ENCODE data around the gene RNASEH1.

RNASEH1 gene

DNA sequence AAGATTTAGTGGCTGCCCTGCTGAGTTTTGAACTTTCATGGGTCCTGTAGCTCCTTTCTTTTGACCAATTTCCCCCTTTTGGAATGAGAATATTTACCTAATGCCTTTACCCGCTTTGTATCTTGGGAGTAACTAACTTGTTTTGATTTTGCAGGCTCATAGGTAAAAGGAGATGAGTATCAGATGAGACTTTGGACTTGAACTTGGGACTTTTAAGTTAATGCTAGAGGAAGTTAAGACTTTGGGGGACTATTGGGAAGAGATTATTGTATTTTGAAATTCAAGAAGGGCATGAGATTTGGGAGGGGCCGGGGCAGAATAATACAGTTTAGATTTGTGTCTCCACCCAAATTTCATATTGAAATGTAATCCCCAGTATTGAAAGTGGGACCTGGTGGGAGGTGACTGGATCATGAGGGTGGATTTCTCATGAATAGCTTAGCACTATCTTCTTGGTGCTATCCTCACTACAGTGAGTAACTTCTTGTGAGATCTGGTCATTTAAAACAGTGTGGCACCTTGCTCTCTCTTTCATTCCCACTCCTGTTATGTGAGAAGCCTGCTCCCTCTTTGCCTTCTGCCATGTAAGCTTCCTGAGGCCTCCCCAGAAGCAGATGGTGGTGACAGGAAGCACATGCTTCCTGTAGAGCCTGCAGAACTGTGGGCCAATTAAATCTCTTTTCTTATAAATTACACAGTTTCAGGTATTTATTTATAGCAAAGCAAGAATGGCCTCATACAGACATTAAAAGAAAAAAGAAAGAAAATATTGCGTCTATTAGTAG is 44.9 kb downstream of the RNASEH1 start:
- H3K4me3 ChIP-seq (ENCODE audit: low read depth, low read length), result no peak overlapping the region
- TF ChIP-seq, protein P1, sequence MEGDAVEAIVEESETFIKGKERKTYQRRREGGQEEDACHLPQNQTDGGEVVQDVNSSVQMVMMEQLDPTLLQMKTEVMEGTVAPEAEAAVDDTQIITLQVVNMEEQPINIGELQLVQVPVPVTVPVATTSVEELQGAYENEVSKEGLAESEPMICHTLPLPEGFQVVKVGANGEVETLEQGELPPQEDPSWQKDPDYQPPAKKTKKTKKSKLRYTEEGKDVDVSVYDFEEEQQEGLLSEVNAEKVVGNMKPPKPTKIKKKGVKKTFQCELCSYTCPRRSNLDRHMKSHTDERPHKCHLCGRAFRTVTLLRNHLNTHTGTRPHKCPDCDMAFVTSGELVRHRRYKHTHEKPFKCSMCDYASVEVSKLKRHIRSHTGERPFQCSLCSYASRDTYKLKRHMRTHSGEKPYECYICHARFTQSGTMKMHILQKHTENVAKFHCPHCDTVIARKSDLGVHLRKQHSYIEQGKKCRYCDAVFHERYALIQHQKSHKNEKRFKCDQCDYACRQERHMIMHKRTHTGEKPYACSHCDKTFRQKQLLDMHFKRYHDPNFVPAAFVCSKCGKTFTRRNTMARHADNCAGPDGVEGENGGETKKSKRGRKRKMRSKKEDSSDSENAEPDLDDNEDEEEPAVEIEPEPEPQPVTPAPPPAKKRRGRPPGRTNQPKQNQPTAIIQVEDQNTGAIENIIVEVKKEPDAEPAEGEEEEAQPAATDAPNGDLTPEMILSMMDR (IDR thresholded peaks at IDR 0.05; ENCODE audit: low read depth, low read length, missing control alignments), result no peak
- no peak for DNase-seq (ENCODE audit: low read depth)

- TF ChIP-seq, protein P1 (IDR thresholded peaks at IDR 0.05; ENCODE audit: low read depth, low read length, missing control alignments), result no peak
Observed at GRCh38 chr2:3512086-3512485, 46.0 kb downstream of the RNASEH1 start.

DNA sequence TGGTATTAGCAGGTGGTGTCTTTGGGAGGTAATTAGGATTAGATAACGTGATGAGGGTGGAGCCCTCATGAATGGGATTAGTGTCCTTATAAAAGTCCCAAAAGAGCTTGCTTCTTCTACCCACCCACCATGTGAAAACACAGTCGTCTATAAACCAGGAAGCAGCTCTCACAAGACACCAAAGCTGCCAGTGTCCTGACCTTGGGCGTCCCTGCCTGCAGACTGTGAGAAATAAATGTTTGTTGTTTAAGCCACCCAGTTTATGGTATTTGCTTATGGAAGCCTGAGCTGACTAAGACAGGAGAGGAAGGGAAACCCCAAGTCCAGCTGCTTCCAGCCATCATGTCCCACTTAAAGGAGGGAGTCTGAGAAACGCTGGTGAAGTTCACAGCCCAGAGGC is 52.4 kb downstream of the RNASEH1 start:
- TF ChIP-seq, protein P1 (IDR thresholded peaks at IDR 0.05; ENCODE audit: low read depth, low read length, missing control alignments), result no peak
- H3K4me3 ChIP-seq (ENCODE audit: low read depth, low read length), result no peak overlapping the region
- DNase-seq (ENCODE audit: low read depth), result no peak

More at GRCh38 chr2:3512086-3512485, 46.0 kb downstream of the RNASEH1 start:
- no peak overlapping the region for H3K4me3 ChIP-seq (ENCODE audit: low read depth, low read length)
- no peak for DNase-seq (ENCODE audit: low read depth)

- TF ChIP-seq, protein P1 (IDR thresholded peaks at IDR 0.05; ENCODE audit: low read depth, low read length, missing control alignments), result no peak
- DNase-seq (ENCODE audit: low read depth), result no peak
Observed at GRCh38 chr2:3504741-3505140, 53.4 kb downstream of the RNASEH1 start.

DNA sequence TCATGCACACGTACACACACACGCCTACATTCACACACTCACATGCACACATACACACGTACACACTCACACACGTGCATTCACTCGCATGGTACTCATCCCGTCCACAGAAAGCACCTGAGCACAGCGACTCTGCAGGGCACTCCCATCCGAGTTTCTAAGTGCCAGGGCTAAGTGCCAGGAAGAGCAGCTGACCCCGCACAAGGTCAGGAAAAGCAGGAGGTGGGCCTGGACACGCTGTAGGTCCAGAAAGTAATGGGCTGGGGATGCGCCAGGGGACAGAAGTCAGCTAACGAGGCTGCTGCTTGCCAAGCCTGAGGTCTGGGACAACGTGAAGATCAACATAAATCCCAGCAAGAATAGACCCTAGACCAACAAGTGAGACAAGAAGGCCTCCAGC is 54.6 kb downstream of the RNASEH1 start:
- no peak overlapping the region for H3K4me3 ChIP-seq (ENCODE audit: low read depth, low read length)
- TF ChIP-seq, protein P1 (IDR thresholded peaks at IDR 0.05; ENCODE audit: low read depth, low read length, missing control alignments), result no peak
- no peak for DNase-seq (ENCODE audit: low read depth)

More at GRCh38 chr2:3504741-3505140, 53.4 kb downstream of the RNASEH1 start:
- H3K4me3 ChIP-seq (ENCODE audit: low read depth, low read length), result no peak overlapping the region

DNA sequence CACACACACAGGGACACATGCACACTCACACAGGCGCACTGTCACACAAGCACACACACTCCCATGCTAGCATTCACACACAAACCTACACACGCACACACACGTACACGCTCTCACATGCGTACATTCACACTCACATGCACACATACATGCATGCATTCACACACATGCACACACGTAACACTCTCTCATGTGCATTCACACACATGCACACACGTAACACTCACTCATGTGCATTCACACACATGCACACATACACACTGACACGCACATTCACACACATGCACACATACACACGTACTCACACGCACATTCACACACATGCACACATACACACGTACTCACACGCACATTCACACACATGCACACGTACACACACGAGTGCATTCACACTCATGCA is 55.1 kb downstream of the RNASEH1 start:
- TF ChIP-seq, protein P1 (IDR thresholded peaks at IDR 0.05; ENCODE audit: low read depth, low read length, missing control alignments), result no peak
- H3K4me3 ChIP-seq (ENCODE audit: low read depth, low read length), result no peak overlapping the region
- DNase-seq (ENCODE audit: low read depth), result no peak

Measured in GM12864 (cell line).